NCI-H446 treated with DMSO at 0.1 percent for 48 hours (cell line): Measurements from ENCODE around the gene BAHD1.

Source experiments
- DNase-seq: peaks from one replicate; lab custom pipeline; 2025; lab: John Stamatoyannopoulos, UW

The BAHD1 gene

DNA sequence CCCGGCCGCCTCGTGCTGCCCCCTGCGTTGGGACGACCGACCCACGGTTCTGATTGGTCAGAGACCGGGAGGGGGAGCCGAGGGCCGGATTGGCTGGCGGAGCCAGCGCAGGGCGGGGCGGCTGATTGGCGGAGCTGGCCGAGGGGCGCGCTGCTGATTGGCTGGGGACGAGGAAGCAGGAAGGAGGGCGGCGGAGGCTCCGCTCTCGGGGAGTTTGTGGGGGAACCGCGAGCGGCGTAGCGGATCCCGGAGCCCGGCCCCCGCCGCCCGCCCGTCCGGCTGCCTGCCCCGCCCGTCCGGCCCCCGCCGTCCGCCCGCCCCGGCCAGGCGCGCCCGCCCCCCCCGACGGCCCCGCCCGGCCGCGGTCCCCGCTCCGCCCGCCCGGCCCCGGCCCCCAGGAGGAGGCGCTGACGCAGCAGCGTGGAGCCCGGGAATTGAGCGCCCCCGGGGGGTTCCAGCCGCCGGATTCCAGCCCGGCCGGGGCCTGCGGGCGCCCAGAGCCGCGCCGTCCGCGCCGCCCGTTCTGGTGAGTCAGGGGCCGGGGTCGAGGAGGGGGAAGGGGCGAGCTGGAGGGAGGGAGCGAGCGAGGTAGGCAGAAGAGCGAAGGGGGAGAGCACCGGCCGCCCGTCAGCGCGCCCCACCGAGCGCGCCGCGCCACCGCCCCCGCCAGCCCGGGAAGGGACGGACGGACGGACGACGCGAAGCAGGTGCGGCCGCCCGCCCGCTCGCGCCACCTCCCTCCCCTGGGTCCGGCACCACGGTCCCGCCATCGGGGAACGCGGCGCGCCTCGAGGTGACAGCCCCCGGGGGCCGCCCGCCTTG is at the start of gene BAHD1:
BAHD1 (plus strand) TSS at position 211 of the 822 bp plus-strand sequence. CDS start 17,512 bp downstream, outside the sequence.
- DNase-seq = peak; percentile 79

DNA sequence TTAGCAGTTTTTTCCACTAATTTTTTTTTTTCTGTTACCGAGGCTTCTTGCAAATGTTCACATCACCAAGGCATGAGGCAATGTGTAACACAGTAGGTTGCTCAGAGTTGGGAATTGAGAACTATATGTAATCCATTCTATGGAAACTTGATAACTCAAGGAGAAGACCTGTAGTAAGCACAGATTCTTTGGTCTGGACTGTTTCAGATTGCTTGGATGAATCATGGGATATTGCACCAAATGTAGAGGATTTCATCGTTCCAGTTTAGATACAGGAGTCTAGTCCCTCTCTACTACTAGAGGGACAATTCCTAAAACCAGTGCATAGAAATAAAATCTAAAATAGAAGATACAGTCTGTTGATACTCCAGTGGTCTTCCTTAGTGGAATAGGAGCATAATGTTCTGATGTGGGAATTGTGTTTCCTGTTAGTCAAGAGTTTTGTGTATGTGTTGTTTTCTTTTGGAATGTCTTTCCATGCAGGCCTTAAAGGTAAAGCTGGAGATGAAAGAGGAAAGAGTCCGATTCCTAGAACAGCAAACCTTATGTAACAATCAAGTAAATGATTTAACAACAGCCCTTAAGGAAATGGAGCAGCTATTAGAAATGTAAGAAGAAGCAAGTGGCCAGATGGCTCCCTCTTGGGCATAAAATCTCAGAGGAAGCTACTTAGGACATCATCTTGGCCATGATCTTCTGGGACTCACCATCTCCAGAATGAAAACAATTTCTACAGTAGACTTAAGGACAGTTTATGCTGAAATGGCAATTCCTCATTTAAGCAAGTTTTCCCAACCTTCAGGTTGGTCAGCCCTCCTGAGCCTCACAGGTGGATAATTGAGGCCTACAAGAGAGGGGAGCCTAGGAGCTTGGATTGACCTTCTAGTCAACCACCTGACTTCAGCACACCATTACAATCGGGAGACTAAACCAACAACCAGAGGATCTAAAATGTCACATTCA is 47.5 kb upstream of the BAHD1 start:
- DNase-seq = no peak

DNA sequence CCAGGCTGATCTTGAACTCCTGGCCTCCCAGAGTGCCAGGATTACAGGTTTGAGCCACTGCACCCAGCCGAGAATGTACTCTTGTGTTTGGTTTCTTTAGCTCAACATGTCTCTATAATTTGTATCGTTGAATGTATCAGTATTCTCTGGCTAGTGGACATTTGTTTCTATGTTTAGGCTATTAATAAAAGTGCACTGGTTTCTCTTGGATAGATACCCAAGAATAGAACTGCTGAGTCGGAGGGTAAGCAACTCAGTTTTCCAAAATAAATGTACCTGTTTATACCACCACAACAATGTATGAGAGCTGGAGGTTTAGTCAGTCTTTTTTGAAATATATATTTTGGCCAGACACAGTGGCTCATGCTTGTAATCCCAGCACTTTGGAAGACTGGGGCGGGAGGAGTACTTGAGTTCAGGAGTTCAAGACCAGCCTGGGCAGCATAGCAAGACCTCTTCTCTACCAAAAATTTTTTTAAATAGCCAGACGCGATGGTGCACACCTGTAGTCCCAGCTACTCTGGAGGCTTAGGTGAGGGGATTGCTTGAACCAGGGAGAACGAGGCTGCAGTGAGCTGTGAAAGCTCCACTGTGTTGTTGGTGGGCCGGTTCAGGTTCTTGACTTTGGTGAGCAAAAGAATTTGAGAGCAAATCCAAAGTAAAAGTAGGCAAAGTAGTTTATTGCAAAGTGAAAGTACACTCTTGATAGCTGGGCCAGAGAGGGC is 42.9 kb upstream of the BAHD1 start:
- DNase-seq = no peak

- no peak for DNase-seq
Observed at GRCh38 chr15:40398413-40398873, 42.3 kb upstream of the BAHD1 start.

DNA sequence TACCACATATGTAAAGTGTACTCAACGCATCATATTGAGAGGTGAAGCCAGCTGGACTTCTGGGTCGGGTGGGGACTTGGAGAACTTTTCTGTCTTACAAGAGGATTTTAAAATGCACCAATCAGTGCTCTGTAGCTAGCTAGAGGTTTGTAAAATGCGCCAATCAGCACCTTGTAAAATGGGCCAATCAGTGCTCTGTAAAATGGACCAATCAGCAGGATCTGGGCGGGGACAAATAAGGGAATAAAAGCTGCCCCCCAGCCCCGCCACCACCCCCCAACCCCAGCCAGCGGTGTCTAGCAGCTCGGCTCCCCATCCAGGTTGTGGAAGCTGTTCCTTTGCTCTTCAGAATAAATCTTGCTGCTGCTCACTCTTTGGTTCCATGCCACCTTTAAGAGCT is 41.4 kb upstream of the BAHD1 start:
- no peak for DNase-seq

- DNase-seq = peak; percentile 85
Observed at GRCh38 chr15:40405501-40406381, 35.0 kb upstream of the BAHD1 start, which contains the start of gene IVD. Gene IVD (plus strand): TSS chr15:40405795. CDS start chr15:40405828, 33 bp downstream.

- no peak for DNase-seq
Observed at GRCh38 chr15:40407330-40407990, 33.3 kb upstream of the BAHD1 start.

DNA sequence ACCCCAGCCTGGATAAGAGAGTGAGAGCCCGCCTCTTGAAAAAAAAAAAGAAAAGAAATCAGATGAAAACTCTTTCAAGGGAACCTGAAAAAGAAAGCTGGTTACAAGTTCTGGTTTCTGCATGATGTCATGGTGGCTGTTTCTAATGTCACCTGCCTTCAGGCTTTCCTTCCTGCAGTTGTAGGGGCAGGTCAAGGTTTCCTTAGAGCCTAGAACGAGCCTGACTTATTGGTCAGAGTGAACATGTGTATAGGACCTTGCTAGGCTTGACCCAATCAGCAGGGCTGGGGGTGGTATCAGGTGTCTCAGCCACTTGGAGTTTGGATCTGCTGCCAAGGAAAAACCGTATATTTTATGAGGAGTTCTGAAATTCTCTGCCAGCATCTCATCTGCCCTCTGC is 31.4 kb upstream of the BAHD1 start:
- DNase-seq = no peak

DNA sequence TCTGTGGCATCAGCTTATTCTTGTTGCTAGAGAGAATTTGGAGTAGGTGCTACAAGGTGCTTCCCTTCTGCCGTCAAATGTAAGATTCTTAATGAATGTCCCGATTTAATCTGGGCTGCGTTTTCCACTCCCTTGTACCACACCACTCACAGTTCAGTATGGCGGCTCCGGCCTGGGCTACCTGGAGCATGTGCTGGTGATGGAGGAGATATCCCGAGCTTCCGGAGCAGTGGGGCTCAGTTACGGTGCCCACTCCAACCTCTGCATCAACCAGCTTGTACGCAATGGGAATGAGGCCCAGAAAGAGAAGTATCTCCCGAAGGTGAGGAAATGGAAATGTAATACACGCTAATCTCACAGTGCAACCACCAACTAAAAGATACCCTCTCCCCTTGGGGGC is 30.3 kb upstream of the BAHD1 start:
- DNase-seq = no peak

- DNase-seq = no peak
Observed at GRCh38 chr15:40412095-40412759, 28.5 kb upstream of the BAHD1 start.

DNA sequence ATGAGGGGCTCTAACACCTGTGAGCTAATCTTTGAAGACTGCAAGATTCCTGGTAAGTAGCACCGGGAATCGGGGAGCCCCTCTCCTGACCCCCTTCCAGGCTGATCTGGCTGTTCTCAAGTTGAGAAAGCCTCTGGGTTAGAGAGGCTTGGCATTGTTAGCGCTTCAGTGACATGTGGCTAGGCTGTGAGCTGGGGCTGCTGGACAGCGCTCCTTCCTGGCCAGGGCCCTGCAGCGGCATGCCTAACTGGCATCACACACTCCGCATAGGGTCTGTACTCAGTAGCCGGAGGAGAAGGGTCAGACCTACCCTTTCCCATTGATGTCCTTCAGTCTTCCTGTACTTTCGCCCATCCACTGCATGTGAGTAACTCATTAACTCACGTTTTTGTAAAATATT is 27.7 kb upstream of the BAHD1 start:
- DNase-seq = no peak

DNA sequence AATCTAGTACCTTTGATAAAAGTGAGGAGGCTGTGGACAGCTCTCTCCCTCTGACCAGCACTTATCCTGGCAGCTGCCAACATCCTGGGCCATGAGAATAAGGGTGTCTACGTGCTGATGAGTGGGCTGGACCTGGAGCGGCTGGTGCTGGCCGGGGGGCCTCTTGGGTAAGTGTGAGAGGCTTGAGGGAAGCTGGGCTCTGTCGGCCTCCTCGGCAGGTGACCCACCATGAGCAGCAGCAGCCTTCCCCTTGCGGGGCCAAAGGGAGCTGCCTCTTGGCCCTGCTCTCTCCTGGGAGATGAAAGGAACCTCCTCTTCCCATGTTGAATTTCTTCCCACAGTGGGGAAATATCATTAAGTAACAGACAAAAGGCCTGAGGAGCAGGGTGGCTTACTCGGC is 25.9 kb upstream of the BAHD1 start:
- no peak for DNase-seq

DNA sequence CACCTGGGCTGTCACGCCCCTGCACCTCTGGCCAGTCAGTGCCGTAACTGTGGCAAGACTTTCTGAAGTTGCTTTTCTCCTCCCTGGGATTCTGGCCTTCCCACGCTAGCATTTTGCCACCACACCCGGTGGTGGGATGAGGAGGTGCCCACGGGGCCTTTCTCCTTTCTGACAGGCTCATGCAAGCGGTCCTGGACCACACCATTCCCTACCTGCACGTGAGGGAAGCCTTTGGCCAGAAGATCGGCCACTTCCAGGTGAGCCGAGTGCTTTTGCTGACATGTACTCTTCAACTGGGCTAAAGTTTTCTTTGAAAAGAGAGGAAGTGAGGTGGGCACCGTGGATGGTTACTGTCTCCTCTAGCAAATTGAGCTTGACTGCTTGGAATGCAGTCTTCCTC is 25.5 kb upstream of the BAHD1 start:
- DNase-seq = no peak

DNA sequence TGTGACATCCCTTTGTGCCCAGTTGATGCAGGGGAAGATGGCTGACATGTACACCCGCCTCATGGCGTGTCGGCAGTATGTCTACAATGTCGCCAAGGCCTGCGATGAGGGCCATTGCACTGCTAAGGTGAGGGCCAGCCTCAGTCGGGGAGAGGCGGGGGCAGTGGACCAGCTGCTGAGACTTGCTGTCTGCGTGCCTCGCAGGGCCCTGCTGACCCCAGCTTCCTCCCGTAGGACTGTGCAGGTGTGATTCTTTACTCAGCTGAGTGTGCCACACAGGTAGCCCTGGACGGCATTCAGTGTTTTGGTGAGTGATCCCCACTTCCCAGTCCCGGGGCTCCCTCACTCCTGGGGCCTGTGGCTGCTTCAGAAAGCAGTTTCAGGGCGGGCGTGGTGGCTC is 24.7 kb upstream of the BAHD1 start:
- no peak for DNase-seq

DNA sequence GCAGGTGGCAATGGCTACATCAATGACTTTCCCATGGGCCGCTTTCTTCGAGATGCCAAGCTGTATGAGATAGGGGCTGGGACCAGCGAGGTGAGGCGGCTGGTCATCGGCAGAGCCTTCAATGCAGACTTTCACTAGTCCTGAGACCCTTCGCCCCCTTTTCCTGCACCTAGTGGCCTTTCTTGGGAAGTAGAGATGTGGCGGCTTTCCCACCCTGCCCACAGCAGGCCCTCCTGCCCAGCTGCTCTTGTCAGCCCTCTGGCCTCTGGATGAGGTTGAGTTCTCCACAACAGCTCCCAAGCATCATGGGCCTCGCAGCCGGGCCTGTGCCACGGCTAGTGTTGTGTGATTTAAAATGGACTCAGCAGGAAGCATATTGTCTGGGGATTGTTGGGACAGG is 22.6 kb upstream of the BAHD1 start:
- no peak for DNase-seq

GRCh38 chr15:40420071-40420713 is 20.6 kb upstream of the BAHD1 start:
- no peak for DNase-seq

DNA sequence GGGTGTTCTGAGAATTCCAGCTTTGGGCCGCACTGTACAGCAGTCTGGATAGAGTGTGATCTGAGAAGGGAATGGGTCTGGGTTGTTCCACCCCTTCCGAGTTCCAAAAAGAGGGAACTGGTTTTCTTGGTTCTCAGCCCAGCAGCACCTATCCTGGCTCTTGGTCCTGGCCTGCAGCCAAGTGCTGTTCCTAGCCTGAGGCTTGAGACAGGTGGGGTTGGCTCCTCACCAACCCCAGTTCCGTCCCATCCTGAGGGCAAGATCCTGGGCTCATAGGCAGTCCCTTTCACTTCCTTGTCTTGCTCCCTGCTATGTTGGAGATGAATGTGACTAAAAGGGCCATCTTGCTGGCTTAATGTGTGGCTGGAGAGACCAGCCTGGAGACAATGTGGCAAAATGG is 20.0 kb upstream of the BAHD1 start:
- no peak for DNase-seq

GRCh38 chr15:40421246-40422157 is 19.3 kb upstream of the BAHD1 start:
- DNase-seq = peak; percentile 45
